GM12875 (cell line): ENCODE measurements around the gene TIMP3.
"Not testable (repeated sequence)": the region's sequence is repeated elsewhere in the genome, so short reads cannot be mapped to it uniquely, and the experiment has no call there.

Experiments
- H3K4me3 ChIP-seq: one replicate; pipeline ENCODE4 v1.5.1; 2011; ENCODE audit warnings: low read depth, low read length, control low read depth
- TF ChIP-seq, protein P1 (sequence below): IDR thresholded peaks from 2 replicates; pipeline ENCODE4 v1.5.1; 2011; ENCODE audit warnings: low read depth, mild to moderate bottlenecking, control low read depth, inconsistent platforms, low read length, moderate library complexity, borderline replicate concordance; ENCODE audit not compliant: insufficient read depth

TIMP3 gene

DNA sequence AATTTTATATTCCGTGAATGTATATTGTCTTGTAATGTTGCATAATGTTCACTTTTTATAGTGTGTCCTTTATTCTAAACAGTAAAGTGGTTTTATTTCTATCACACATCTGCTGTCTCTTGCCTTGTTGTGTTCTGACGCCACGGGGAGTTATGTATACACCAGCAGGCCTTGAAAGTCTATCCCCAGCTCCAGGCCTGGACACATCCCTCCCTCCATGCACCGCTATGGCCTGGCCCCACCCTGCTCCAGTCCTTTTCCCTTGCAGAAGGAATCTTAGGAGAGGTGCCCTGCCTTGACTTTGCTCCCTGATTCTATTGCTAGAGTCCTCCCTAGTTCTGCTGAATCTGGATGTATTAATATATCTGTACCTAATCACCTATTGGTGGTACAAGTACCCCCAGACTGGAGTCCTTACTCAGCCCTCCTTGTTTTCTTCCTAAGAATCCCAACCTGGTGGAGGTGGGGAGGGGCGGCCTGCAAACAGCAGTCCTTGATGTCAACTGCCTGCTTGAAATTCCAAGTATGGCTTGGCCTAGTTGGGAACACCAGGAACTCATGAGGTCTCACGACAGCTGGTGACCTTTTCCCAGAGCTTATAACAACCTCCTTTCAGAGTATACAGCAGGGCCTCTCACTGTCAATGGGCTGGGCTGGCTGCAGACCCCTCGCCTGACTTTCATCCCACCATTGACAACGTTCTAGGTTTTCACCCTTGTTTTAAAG is 61.6 kb downstream of the TIMP3 start:
- H3K4me3 ChIP-seq = no peak overlapping the region
- TF ChIP-seq, protein P1, sequence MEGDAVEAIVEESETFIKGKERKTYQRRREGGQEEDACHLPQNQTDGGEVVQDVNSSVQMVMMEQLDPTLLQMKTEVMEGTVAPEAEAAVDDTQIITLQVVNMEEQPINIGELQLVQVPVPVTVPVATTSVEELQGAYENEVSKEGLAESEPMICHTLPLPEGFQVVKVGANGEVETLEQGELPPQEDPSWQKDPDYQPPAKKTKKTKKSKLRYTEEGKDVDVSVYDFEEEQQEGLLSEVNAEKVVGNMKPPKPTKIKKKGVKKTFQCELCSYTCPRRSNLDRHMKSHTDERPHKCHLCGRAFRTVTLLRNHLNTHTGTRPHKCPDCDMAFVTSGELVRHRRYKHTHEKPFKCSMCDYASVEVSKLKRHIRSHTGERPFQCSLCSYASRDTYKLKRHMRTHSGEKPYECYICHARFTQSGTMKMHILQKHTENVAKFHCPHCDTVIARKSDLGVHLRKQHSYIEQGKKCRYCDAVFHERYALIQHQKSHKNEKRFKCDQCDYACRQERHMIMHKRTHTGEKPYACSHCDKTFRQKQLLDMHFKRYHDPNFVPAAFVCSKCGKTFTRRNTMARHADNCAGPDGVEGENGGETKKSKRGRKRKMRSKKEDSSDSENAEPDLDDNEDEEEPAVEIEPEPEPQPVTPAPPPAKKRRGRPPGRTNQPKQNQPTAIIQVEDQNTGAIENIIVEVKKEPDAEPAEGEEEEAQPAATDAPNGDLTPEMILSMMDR = no peak

DNA sequence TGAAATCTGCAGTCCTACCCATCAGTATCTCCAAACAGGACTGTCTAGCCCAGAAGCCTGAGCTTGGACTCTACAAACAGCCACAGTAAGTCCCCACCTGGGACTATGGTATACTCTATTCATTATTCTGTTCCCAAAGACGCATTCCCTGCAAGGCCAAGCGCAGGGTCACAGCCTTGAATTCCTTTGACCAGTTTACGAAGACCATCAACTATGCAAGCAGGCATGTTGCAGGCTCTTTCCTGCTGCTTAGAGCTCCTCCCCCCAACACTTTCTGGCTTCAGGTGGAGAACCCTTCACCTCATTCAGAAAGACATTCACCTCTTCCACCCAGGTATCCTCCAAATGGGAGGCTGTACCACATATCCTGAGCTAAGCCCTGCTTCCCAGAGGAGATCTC is 62.5 kb downstream of the TIMP3 start:
- TF ChIP-seq, protein P1 = no peak

DNA sequence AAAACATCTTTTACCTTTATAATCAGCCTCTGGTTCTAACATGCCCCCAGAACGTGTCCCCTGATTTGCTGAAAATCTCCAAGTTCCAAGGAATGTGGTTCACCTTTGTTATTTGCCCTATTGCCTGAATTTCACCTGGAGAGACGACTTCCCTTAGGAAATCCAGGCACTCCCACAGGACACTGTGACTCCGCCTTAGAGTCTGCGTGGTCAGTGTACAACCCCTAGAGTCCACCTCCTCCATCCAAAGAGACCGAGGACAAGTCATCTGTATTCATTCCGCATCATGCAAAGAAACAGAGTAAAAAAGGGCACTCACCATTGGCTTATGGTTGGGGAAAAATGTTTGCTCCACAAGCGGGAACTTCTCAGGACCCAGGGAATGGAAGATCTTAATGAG is 63.1 kb downstream of the TIMP3 start:
- TF ChIP-seq, protein P1 = no peak
- H3K4me3 ChIP-seq = no peak overlapping the region

More for the DNA sequence above, 62.5 kb downstream of the TIMP3 start:
- H3K4me3 ChIP-seq = no peak overlapping the region

DNA sequence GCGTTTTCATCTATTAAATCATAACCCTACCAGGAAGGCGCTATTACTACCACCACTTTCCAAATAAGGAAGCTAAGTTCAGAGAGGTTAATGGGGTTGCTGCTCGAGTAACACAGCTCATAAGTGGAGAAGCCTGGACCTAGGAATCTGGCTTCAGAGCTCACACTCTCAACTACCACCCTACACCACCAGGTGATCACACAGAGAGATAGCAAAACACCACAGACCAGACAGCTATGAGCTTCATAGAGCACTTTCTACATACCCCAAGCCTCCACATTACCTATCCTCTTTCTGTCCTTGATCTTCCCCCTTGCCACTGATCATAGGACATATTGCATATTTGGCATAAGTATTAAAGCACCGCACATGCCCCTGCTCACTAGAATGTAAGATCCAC is 65.4 kb downstream of the TIMP3 start:
- no peak overlapping the region for H3K4me3 ChIP-seq
- TF ChIP-seq, protein P1 = no peak

DNA sequence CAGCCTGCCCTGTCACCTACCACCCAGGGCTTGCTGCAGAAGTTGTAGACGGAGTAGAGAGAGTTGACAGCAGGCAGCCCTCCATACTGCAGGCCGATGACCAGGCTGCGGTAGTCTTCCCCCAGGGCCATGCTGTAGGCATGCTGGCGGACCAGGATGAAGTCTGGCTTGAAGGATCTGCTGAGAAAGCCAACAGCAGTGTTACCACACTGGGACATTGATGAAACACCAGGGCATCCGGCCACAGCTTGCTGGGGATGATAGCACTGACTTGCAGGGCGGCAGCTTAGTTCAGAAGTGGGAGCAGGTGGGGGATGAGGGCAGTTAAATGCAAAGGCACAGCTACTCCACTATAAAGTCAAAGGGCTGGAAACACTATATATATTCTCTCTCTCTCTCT is 67.4 kb downstream of the TIMP3 start:
- TF ChIP-seq, protein P1 = no peak
- H3K4me3 ChIP-seq = no peak overlapping the region

DNA sequence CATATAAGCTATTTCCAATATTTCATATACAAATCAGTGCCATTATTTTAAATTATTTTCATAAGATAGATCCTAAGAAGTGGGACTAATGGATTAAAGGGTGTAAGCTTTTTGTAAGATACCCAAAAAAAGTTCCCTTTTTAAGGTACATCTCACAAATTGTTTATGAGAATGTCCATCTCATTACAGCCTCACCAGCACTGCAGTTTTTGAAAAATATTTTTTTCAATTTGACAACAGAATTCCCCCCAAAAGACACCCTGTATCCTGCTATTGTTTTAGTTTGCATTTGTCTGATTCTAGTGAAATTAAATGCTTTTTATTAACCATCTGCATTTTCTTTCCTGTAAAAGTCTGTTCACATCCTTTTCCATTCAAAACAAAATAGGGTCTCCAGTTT is 69.0 kb downstream of the TIMP3 start:
- TF ChIP-seq, protein P1 = no peak
- no peak overlapping the region for H3K4me3 ChIP-seq

DNA sequence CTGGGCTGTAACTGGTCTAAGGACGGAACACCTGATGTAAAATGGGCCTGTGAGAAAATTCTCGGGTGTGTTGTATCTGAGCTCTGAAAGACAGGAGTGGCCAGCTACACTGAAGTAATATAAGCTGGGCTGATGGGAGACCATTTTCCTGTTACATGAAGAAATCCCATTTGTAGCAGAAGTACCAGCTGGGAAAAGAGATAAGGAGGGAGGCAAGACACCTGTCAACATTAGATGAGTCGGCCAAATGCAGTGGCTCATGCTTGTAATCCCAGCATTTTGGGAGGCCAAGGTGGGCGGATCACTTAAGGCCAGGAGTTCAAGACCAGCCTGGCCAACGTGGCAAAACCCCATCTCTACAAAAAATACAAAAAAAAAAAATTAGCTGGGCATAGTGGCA is 72.1 kb downstream of the TIMP3 start:
- H3K4me3 ChIP-seq = not testable (repeated sequence)
